HG03196 (cell line): ENCODE measurements around the gene PRKD3.
"Not testable (repeated sequence)": the region's sequence is repeated elsewhere in the genome, so short reads cannot be mapped to it uniquely, and the experiment has no call there.

ENCODE experiments used
- ATAC-seq: cut with Tn5 transposase; IDR thresholded peaks from one replicate; pipeline ENCODE4 v1.9.1; 2021; ENCODE audit not compliant: unreplicated experiment

The PRKD3 gene

GRCh38 chr2:37317746-37318145 lies 6.9 kb downstream of the PRKD3 start:
- ATAC-seq = no peak

GRCh38 chr2:37316181-37316580 lies 8.5 kb downstream of the PRKD3 start:
- no peak for ATAC-seq

- no peak for ATAC-seq
These were observed 9.3 kb downstream of the PRKD3 start for GRCh38 chr2:37315364-37315763.

GRCh38 chr2:37307500-37307899 lies 17.1 kb downstream of the PRKD3 start:
- ATAC-seq = no peak

GRCh38 chr2:37306024-37306423 lies 18.6 kb downstream of the PRKD3 start:
- ATAC-seq = no peak

- no peak for ATAC-seq
These were observed 21.9 kb downstream of the PRKD3 start for GRCh38 chr2:37302701-37303252.

- no peak for ATAC-seq
These were observed 23.2 kb downstream of the PRKD3 start for GRCh38 chr2:37301408-37301807.

GRCh38 chr2:37300578-37300977 lies 24.1 kb downstream of the PRKD3 start:
- ATAC-seq = no peak

- no peak for ATAC-seq
These were observed 24.5 kb downstream of the PRKD3 start for GRCh38 chr2:37300146-37300545.

- ATAC-seq = no peak
These were observed 27.0 kb downstream of the PRKD3 start for GRCh38 chr2:37297632-37298031.

GRCh38 chr2:37295469-37296073 lies 29.1 kb downstream of the PRKD3 start:
- no peak for ATAC-seq

GRCh38 chr2:37294858-37295257 lies 29.8 kb downstream of the PRKD3 start:
- not testable (repeated sequence) for ATAC-seq

GRCh38 chr2:37291680-37292079 lies 33.0 kb downstream of the PRKD3 start:
- no peak for ATAC-seq

- no peak for ATAC-seq
These were observed 36.7 kb downstream of the PRKD3 start for GRCh38 chr2:37287966-37288365.

GRCh38 chr2:37284381-37284780 lies 40.3 kb downstream of the PRKD3 start:
- no peak for ATAC-seq

GRCh38 chr2:37283207-37283606 lies 41.4 kb downstream of the PRKD3 start:
- no peak for ATAC-seq

- no peak for ATAC-seq
These were observed 41.9 kb downstream of the PRKD3 start for GRCh38 chr2:37282746-37283145.

GRCh38 chr2:37281916-37282315 lies 42.7 kb downstream of the PRKD3 start:
- ATAC-seq = no peak

- ATAC-seq = no peak
These were observed 48.3 kb downstream of the PRKD3 start for GRCh38 chr2:37276291-37276690.
